Measurements from ENCODE around the gene SLC8A3. TPM values are rescaled to one million over a fixed set of nuclear protein-coding genes. Genes with fewer than 3 reads are reported as not detected.

SLC8A3 gene
- total RNA-seq, 1 donor from 2014 or later = not detected

- no peak for TF ChIP-seq CTCF (IDR thresholded peaks at IDR 0.05; ENCODE audit: insufficient read depth, low read length, severe bottlenecking)
- peaks cover 3% of the 10 kb centered on the region for H3K27me3 ChIP-seq (ENCODE audit: control insufficient read depth, insufficient read depth, low read length)
- no peaks in the 10 kb centered on the region for H3K36me3 ChIP-seq (ENCODE audit: control insufficient read depth, insufficient read depth, low read length)
- H3K4me3 ChIP-seq (ENCODE audit: low read depth, low read length) = no peak overlapping the region
- DNase-seq (ENCODE audit: low read depth) (no peak), FAIRE-seq (no peak)
These were observed 25.1 kb upstream of the SLC8A3 start for GRCh38 chr14:70213721-70214282.

- peaks cover 3% of the 10 kb centered on the region for H3K27me3 ChIP-seq (ENCODE audit: control insufficient read depth, insufficient read depth, low read length)
- DNase-seq (ENCODE audit: low read depth) (no peak), FAIRE-seq (no peak)
- H3K36me3 ChIP-seq (ENCODE audit: control insufficient read depth, insufficient read depth, low read length) = no peaks in the 10 kb centered on the region
- no peak overlapping the region for H3K4me3 ChIP-seq (ENCODE audit: low read depth, low read length)
- no peak for TF ChIP-seq CTCF (IDR thresholded peaks at IDR 0.05; ENCODE audit: insufficient read depth, low read length, severe bottlenecking)
These were observed 24.0 kb upstream of the SLC8A3 start for GRCh38 chr14:70212752-70213151.

GRCh38 chr14:70208380-70208779 is 19.6 kb upstream of the SLC8A3 start:
- FAIRE-seq (no peak), DNase-seq (ENCODE audit: low read depth) (no peak)
- no peaks in the 10 kb centered on the region for H3K27me3 ChIP-seq (ENCODE audit: control insufficient read depth, insufficient read depth, low read length)
- H3K4me3 ChIP-seq (ENCODE audit: low read depth, low read length) = no peak overlapping the region
- TF ChIP-seq CTCF (IDR thresholded peaks at IDR 0.05; ENCODE audit: insufficient read depth, low read length, severe bottlenecking) = no peak
- no peaks in the 10 kb centered on the region for H3K36me3 ChIP-seq (ENCODE audit: control insufficient read depth, insufficient read depth, low read length)

GRCh38 chr14:70203686-70204085 is 14.9 kb upstream of the SLC8A3 start:
- FAIRE-seq = peak; percentile 36
- no peak for DNase-seq (ENCODE audit: low read depth)
- no peak overlapping the region for H3K4me3 ChIP-seq (ENCODE audit: low read depth, low read length)
- no peak for TF ChIP-seq CTCF (IDR thresholded peaks at IDR 0.05; ENCODE audit: insufficient read depth, low read length, severe bottlenecking)
- no peaks in the 10 kb centered on the region for H3K36me3 ChIP-seq (ENCODE audit: control insufficient read depth, insufficient read depth, low read length)
- peaks cover 6% of the 10 kb centered on the region for H3K27me3 ChIP-seq (ENCODE audit: control insufficient read depth, insufficient read depth, low read length)

GRCh38 chr14:70201994-70202393 is 13.2 kb upstream of the SLC8A3 start:
- Histone ChIP-seq H3K36me3 (ENCODE audit: control insufficient read depth, insufficient read depth, low read length) (no peaks in the 10 kb centered on the region), H3K27me3 (ENCODE audit: control insufficient read depth, insufficient read depth, low read length) (peaks cover 6% of the 10 kb centered on the region), H3K4me3 (ENCODE audit: low read depth, low read length) (no peak overlapping the region)
- DNase-seq (ENCODE audit: low read depth) (no peak), FAIRE-seq (no peak)
- no peak for TF ChIP-seq CTCF (IDR thresholded peaks at IDR 0.05; ENCODE audit: insufficient read depth, low read length, severe bottlenecking)

GRCh38 chr14:70193396-70193795 is 4.6 kb upstream of the SLC8A3 start:
- H3K27me3 ChIP-seq (ENCODE audit: control insufficient read depth, insufficient read depth, low read length) = peaks cover 3% of the 10 kb centered on the region
- no peaks in the 10 kb centered on the region for H3K36me3 ChIP-seq (ENCODE audit: control insufficient read depth, insufficient read depth, low read length)
- no peak for TF ChIP-seq CTCF (IDR thresholded peaks at IDR 0.05; ENCODE audit: insufficient read depth, low read length, severe bottlenecking)
- H3K4me3 ChIP-seq (ENCODE audit: low read depth, low read length) = no peak overlapping the region
- DNase-seq (ENCODE audit: low read depth) (no peak), FAIRE-seq (no peak)
